Lower leg skin (tissue), 4 donors: ENCODE results near the gene ERFE. TPM values are rescaled to one million over a fixed set of nuclear protein-coding genes. Genes with fewer than 3 reads are reported as not detected.

ENCODE experiments used
- DNase-seq, 2 donors: peaks; one replicate each; pipeline ENCODE4 v3.0.0-alpha.2; 2019; ENCODE audit warnings: low spot score in 2 of 2
- H3K4me3 ChIP-seq: fragments of 200-600 bp; sonication (generic); 2 replicates; pipeline ENCODE4 v1.5.1; 2017; ENCODE audit warnings: mild to moderate bottlenecking, low read depth; ENCODE audit not compliant: poor library complexity, severe bottlenecking
- CTCF ChIP-seq, 3 donors: fragments of 450-650 bp; IDR thresholded peaks; one replicate each; pipeline ENCODE4 v1.5.1; 2016; ENCODE audit warnings: antibody characterized with exemption in 3 of 3, mild to moderate bottlenecking in 3 of 3, moderate library complexity in 2 of 3
- POLR2A ChIP-seq, 2 donors: fragments of 450-650 bp; IDR thresholded peaks; one replicate each; pipeline ENCODE4 v1.6.1; 2016 to 2017; ENCODE audit warnings: antibody characterized with exemption in 2 of 2, mild to moderate bottlenecking in 1 of 2, moderate library complexity in 1 of 2
- WGBS, 2 donors: methylation state at CpG; one replicate each; pipeline ENCODE4 v1.1.5; 2018; 5-methylcytosine and 5-hydroxymethylcytosine counted together
- intact Hi-C: fragments of 100-400 bp; cut with DNase I; formaldehyde crosslinking; loops from one replicate; pipeline ENCODE4 v1.15.0; 2023; ENCODE audit warnings: low total_unique reads
- total RNA-seq, 4 donors: library from RNA; depleted of rRNA; stranded (reverse); fragments of >200 nt; gene quantifications; one replicate each; pipeline ENCODE4 v1.1.0, GENCODE V29; 2016

The ERFE gene
- total RNA-seq, 4 donors from 2014 or later, result not detected

GRCh38 chr2:238159661-238160205, 963 bp downstream of the ERFE start:
- no peak overlapping the region for H3K4me3 ChIP-seq
- TF ChIP-seq POLR2A (IDR thresholded peaks at IDR 0.05), result no peak
- no peak for TF ChIP-seq CTCF (IDR thresholded peaks at IDR 0.05)
- intact Hi-C loops, result no loop called here
- 71 to 72% methylated on average over 9 of the region's 10 CpGs for WGBS, 2 donors
- DNase-seq, result no peak

DNA sequence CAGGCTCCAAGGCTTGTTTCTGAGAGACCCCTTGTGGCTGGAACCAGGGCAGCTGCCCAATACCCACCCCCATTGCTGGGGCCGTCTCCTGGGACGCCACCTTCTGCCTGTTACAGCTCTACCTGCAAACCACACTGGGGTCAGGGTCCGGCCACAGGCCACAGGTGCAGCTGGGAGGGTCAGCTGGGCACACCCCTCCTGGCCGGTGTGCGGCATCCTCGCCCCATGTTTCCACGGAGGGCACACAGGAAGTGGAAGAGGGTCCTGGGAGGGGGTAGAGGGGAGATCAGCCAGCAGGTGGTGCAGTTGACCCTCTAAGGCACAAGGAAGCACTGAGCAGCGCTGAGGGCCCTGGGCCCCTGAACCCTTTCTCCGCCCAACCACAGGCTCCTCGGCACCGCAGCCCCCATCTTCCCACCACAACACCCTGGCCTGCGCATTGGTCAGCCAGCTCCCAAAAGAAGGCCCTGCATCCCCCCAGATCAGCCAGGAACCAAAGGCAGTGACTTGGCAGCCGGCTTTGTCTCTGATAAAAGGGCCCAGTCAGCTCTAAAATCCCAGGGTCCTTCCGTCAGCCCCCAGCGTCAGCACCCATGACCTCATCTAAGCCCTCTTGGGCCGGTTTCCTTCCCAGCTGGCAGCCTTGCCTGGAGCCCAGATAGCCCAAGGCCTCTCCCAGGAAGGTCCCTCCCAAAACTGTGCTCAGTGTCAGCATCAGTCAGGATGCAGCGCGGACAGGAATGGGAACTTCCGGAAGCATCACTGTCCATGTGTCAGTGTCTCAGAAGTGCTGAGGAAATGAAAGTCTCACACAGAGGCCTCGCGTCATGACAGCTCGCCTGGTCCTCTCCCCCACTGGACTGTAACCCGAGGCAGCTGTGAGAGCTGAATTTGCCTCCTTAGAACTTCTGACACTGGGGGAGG, 1.7 kb downstream of the ERFE start:
- TF ChIP-seq CTCF (IDR thresholded peaks at IDR 0.05), result no peak
- intact Hi-C loops, result no loop called here
- no peak for DNase-seq
- no peak overlapping the region for H3K4me3 ChIP-seq
- WGBS, 2 donors, result 74 to 79% methylated on average over 18 to 23 of the region's 23 CpGs

- no peak overlapping the region for H3K4me3 ChIP-seq
- DNase-seq, result no peak
- TF ChIP-seq CTCF (IDR thresholded peaks at IDR 0.05) (no peak), POLR2A (IDR thresholded peaks at IDR 0.05) (no peak)
- intact Hi-C loops, result no loop called here
- 82 to 85% methylated on average over 20 of the region's 21 CpGs for WGBS, 2 donors
These were observed 2.7 kb downstream of the ERFE start for GRCh38 chr2:238161291-238162051.

DNA sequence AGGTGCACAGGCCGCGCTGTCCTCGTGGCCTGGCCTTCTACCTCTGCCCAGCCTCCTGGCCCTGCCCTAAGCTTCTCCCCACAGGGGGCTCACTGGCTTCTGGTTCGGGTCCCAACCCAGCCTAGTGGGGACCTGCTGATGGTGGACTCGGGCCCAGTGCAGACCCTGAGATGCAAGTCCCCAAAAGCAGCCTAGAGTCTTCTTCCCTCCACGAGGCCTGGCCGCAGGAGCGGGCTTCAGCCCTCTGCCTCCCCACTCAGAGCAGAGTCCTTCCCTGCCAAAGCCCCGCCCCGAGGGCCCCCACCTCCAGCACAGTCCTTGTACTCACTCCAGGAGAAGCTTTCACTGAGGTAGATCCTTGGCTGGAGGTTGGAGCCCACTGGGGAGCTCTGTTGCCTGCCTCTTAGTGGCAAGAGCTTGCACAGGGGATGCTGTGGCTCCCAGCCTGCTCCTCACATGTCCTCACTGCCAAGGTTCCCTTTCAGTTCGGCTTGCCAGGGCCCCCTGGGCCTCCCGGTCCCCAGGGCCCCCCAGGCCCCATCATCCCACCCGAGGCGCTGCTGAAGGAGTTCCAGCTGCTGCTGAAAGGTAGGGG, 3.6 kb downstream of the ERFE start:
- H3K4me3 ChIP-seq, result no peak overlapping the region
- intact Hi-C loops, result no loop called here
- WGBS, 2 donors, result 78 to 87% methylated on average over 11 to 12 of the region's 14 CpGs
- no peak for DNase-seq
- no peak for TF ChIP-seq POLR2A (IDR thresholded peaks at IDR 0.05)
- TF ChIP-seq CTCF (IDR thresholded peaks at IDR 0.05), result no peak

DNA sequence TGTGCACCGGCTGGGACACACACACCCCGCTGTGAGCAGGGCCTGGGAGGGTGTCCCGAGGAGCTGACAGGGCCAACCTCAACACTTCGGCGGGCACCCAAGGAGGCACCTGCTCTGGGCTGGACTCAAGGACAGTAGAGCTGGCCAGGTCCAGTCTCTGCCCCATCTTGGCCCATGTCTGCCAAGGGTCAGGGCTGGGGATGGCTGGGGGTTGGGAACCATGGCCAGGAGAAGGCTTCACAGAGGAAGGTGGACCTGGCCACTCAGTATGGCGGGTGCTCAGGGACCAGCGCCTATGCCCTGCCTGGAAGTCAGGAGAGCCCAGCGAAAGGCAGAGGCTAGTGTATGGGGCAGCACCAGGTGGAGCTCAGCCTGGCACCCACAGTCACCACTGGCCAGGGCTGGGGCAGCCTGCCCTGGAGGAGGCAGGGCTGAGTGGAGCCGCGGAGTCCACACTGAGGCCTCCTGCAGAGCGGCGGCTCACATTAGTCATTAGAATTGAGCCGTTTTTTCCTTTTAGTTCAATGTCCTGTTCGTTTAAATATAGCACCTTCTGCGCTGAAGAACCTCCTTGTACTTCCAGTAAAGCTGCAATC, 4.2 kb downstream of the ERFE start:
- no peak overlapping the region for H3K4me3 ChIP-seq
- intact Hi-C loops, result no loop called here
- WGBS, 2 donors, result 59 to 68% methylated on average over 13 to 15 of the region's 15 CpGs
- no peak for DNase-seq
- TF ChIP-seq POLR2A (IDR thresholded peaks at IDR 0.05) (no peak), CTCF (IDR thresholded peaks at IDR 0.05) (no peak)
